Karpas-422 (cell line): ENCODE results near the gene PRKN. TPM values are rescaled to one million over a fixed set of nuclear protein-coding genes. Genes with fewer than 3 reads are reported as not detected.

ENCODE experiments used
- DNase-seq: peaks from one replicate; pipeline ENCODE4 v3.0.0-alpha.2; 2015
- H2AFZ ChIP-seq: fragments of 200-600 bp; sonication (generic); 2 replicates; pipeline ENCODE4 v1.6.1; 2014; ENCODE audit warnings: antibody characterized with exemption, low read length, mixed read lengths
- H3K27ac ChIP-seq: fragments of 200-600 bp; sonication (generic); 2 replicates; pipeline ENCODE4 v1.5.1; 2014; ENCODE audit warnings: mild to moderate bottlenecking, low read length, moderate library complexity
- H3K27me3 ChIP-seq: fragments of 200-600 bp; sonication (generic); 2 replicates; pipeline ENCODE4 v1.6.1; 2014; ENCODE audit warnings: low read length, mixed read lengths
- H3K36me3 ChIP-seq: fragments of 200-600 bp; sonication (generic); 2 replicates; pipeline ENCODE4 v1.6.1; 2014; ENCODE audit warnings: low read length, mixed read lengths; ENCODE audit not compliant: insufficient read depth
- H3K4me1 ChIP-seq: fragments of 200-600 bp; sonication (generic); 2 replicates; pipeline ENCODE4 v1.6.1; 2014; ENCODE audit warnings: mild to moderate bottlenecking, low read length, mixed read lengths
- H3K4me2 ChIP-seq: fragments of 200-600 bp; sonication (generic); 2 replicates; pipeline ENCODE4 v1.6.1; 2014; ENCODE audit warnings: low read length, low read depth, mild to moderate bottlenecking; ENCODE audit not compliant: poor library complexity, severe bottlenecking
- H3K4me3 ChIP-seq: fragments of 200-600 bp; sonication (generic); 2 replicates; pipeline ENCODE4 v1.5.1; 2014; ENCODE audit warnings: mild to moderate bottlenecking, antibody characterized with exemption, low read length, mixed read lengths
- H3K79me2 ChIP-seq: fragments of 200-600 bp; sonication (generic); 2 replicates; pipeline ENCODE4 v1.6.1; 2014; ENCODE audit warnings: mild to moderate bottlenecking, low read length, mixed read lengths
- H3K9ac ChIP-seq: fragments of 200-600 bp; sonication (generic); 2 replicates; pipeline ENCODE4 v1.6.0; 2014; ENCODE audit warnings: low read length
- H3K9me2 ChIP-seq: fragments of 200-600 bp; sonication (generic), shearing (Covaris generic); replicated peaks from 2 replicates; pipeline ENCODE4 v1.6.0; 2014; ENCODE audit warnings: mild to moderate bottlenecking, low read length, moderate library complexity; ENCODE audit not compliant: insufficient read depth
- H3K9me3 ChIP-seq: fragments of 300-700, 200-600 bp; sonication (generic); 2 replicates; pipeline ENCODE4 v1.6.1; 2014; ENCODE audit warnings: low read length, mixed read lengths
- H4K20me1 ChIP-seq: fragments of 200-600 bp; sonication (generic); 2 replicates; pipeline ENCODE4 v1.6.1; 2014; ENCODE audit warnings: mild to moderate bottlenecking, antibody characterized with exemption, low read length, low read depth; ENCODE audit not compliant: insufficient read depth
- total RNA-seq: library from RNA; depleted of rRNA; stranded (reverse); fragments of >200 nt; shearing (Covaris generic); gene quantifications from 2 replicates; pipeline ENCODE4 v1.2.3, GENCODE V29; 2014; ENCODE audit warnings: low replicate concordance

PRKN gene
- total RNA-seq, 1 experiment from 2014 or later = not detected

- H3K79me2 ChIP-seq = no peaks in the 10 kb centered on the region
- H3K9me3 ChIP-seq = no peaks in the 10 kb centered on the region
- H4K20me1 ChIP-seq = no peaks in the 10 kb centered on the region
- DNase-seq = no peak
- no peaks in the 10 kb centered on the region for H3K4me1 ChIP-seq
- no peak overlapping the region for H3K4me3 ChIP-seq
- H3K27ac ChIP-seq = no peak overlapping the region
- H3K9me2 ChIP-seq = 0 out of 2 replicates have a peak, but pooled peaks cover 3% of the 10 kb centered on the region
- no peaks in the 10 kb centered on the region for H3K36me3 ChIP-seq
- H2AFZ ChIP-seq = no peak overlapping the region
- no peak overlapping the region for H3K4me2 ChIP-seq
- H3K9ac ChIP-seq = no peak overlapping the region
- H3K27me3 ChIP-seq = no peaks in the 10 kb centered on the region
These were observed 754.5 kb downstream of the PRKN start for GRCh38 chr6:161973064-161973463.

- Histone ChIP-seq H3K4me2 (no peak overlapping the region), H3K79me2 (no peaks in the 10 kb centered on the region), H3K27me3 (no peaks in the 10 kb centered on the region), H3K4me1 (no peaks in the 10 kb centered on the region), H2AFZ (no peak overlapping the region), H3K36me3 (no peaks in the 10 kb centered on the region), H3K9me2 (0 out of 2 replicates have a peak, but pooled peaks cover 3% of the 10 kb centered on the region), H3K9ac (no peak overlapping the region), H3K27ac (no peak overlapping the region), H3K9me3 (no peaks in the 10 kb centered on the region), H4K20me1 (no peaks in the 10 kb centered on the region), H3K4me3 (no peak overlapping the region)
- DNase-seq = no peak
These were observed 756.5 kb downstream of the PRKN start for GRCh38 chr6:161971043-161971442.

GRCh38 chr6:161963634-161964234 lies 763.8 kb downstream of the PRKN start:
- Histone ChIP-seq H3K79me2 (no peaks in the 10 kb centered on the region), H3K4me1 (no peaks in the 10 kb centered on the region), H3K4me2 (no peak overlapping the region), H3K36me3 (no peaks in the 10 kb centered on the region), H3K9ac (no peak overlapping the region), H3K27me3 (no peaks in the 10 kb centered on the region), H3K9me2 (no peaks in the 10 kb centered on the region), H3K9me3 (no peaks in the 10 kb centered on the region), H4K20me1 (no peaks in the 10 kb centered on the region), H3K27ac (no peak overlapping the region), H3K4me3 (no peak overlapping the region), H2AFZ (no peak overlapping the region)
- DNase-seq = no peak

- no peaks in the 10 kb centered on the region for H3K9me3 ChIP-seq
- H3K79me2 ChIP-seq = no peaks in the 10 kb centered on the region
- H3K4me3 ChIP-seq = no peak overlapping the region
- H3K27me3 ChIP-seq = no peaks in the 10 kb centered on the region
- no peak overlapping the region for H3K27ac ChIP-seq
- no peaks in the 10 kb centered on the region for H3K36me3 ChIP-seq
- no peak overlapping the region for H3K4me2 ChIP-seq
- no peaks in the 10 kb centered on the region for H4K20me1 ChIP-seq
- H3K9ac ChIP-seq = no peak overlapping the region
- DNase-seq = no peak
- H3K9me2 ChIP-seq = no peaks in the 10 kb centered on the region
- no peaks in the 10 kb centered on the region for H3K4me1 ChIP-seq
- no peak overlapping the region for H2AFZ ChIP-seq
These were observed 764.4 kb downstream of the PRKN start for GRCh38 chr6:161963181-161963580.

- Histone ChIP-seq H3K4me1 (no peaks in the 10 kb centered on the region), H3K4me3 (no peak overlapping the region), H3K4me2 (no peak overlapping the region), H3K79me2 (no peaks in the 10 kb centered on the region), H3K27me3 (no peaks in the 10 kb centered on the region), H3K9me2 (no peaks in the 10 kb centered on the region), H3K9me3 (no peaks in the 10 kb centered on the region), H2AFZ (no peak overlapping the region), H3K27ac (no peak overlapping the region), H3K36me3 (no peaks in the 10 kb centered on the region), H3K9ac (no peak overlapping the region), H4K20me1 (no peaks in the 10 kb centered on the region)
- no peak for DNase-seq
These were observed 765.8 kb downstream of the PRKN start for GRCh38 chr6:161961796-161962195.

GRCh38 chr6:161961046-161961445 lies 766.5 kb downstream of the PRKN start:
- H3K9ac ChIP-seq = no peak overlapping the region
- no peaks in the 10 kb centered on the region for H3K4me1 ChIP-seq
- no peak overlapping the region for H3K27ac ChIP-seq
- H2AFZ ChIP-seq = no peak overlapping the region
- H3K27me3 ChIP-seq = no peaks in the 10 kb centered on the region
- DNase-seq = no peak
- no peak overlapping the region for H3K4me2 ChIP-seq
- H3K4me3 ChIP-seq = no peak overlapping the region
- H3K36me3 ChIP-seq = no peaks in the 10 kb centered on the region
- no peaks in the 10 kb centered on the region for H3K9me3 ChIP-seq
- no peaks in the 10 kb centered on the region for H3K9me2 ChIP-seq
- H4K20me1 ChIP-seq = no peaks in the 10 kb centered on the region
- H3K79me2 ChIP-seq = no peaks in the 10 kb centered on the region

- Histone ChIP-seq H3K9me3 (no peaks in the 10 kb centered on the region), H3K36me3 (no peaks in the 10 kb centered on the region), H3K4me1 (no peaks in the 10 kb centered on the region), H3K9ac (no peak overlapping the region), H3K27ac (no peak overlapping the region), H4K20me1 (no peaks in the 10 kb centered on the region), H3K9me2 (no peaks in the 10 kb centered on the region), H2AFZ (no peak overlapping the region), H3K27me3 (no peaks in the 10 kb centered on the region), H3K4me3 (no peak overlapping the region), H3K79me2 (no peaks in the 10 kb centered on the region), H3K4me2 (no peak overlapping the region)
- DNase-seq = no peak
These were observed 768.5 kb downstream of the PRKN start for GRCh38 chr6:161959072-161959471.

GRCh38 chr6:161956082-161956481 lies 771.5 kb downstream of the PRKN start:
- H3K27ac ChIP-seq = no peak overlapping the region
- no peak overlapping the region for H3K9ac ChIP-seq
- H3K36me3 ChIP-seq = no peaks in the 10 kb centered on the region
- H3K79me2 ChIP-seq = no peaks in the 10 kb centered on the region
- no peak overlapping the region for H3K4me3 ChIP-seq
- H2AFZ ChIP-seq = no peak overlapping the region
- no peak overlapping the region for H3K4me2 ChIP-seq
- DNase-seq = no peak
- H3K9me2 ChIP-seq = no peaks in the 10 kb centered on the region
- H3K4me1 ChIP-seq = no peaks in the 10 kb centered on the region
- no peaks in the 10 kb centered on the region for H4K20me1 ChIP-seq
- no peaks in the 10 kb centered on the region for H3K27me3 ChIP-seq
- H3K9me3 ChIP-seq = no peaks in the 10 kb centered on the region
